Thyroid gland (tissue), 4 donors: Measurements from ENCODE around the gene LGR4.

Experiments
- POLR2A ChIP-seq, 2 donors: fragments of 450-650 bp; IDR thresholded peaks; one replicate each; pipeline ENCODE4 v1.6.1; 2017; ENCODE audit warnings: antibody characterized with exemption in 2 of 2, mild to moderate bottlenecking in 2 of 2, moderate library complexity in 1 of 2
- TF ChIP-seq, protein P1 (sequence below), 6 experiments: fragments of 200-600 bp in 3 of 6; fragments of 450-650 bp in 3 of 6; sonication (generic) in 3 of 6; IDR thresholded peaks; one replicate each; pipeline ENCODE4 v1.5.1; 2016 to 2019; ENCODE audit warnings: antibody characterized with exemption in 6 of 6, mild to moderate bottlenecking in 2 of 6, inconsistent platforms in 1 of 6, moderate library complexity in 1 of 6

DNA sequence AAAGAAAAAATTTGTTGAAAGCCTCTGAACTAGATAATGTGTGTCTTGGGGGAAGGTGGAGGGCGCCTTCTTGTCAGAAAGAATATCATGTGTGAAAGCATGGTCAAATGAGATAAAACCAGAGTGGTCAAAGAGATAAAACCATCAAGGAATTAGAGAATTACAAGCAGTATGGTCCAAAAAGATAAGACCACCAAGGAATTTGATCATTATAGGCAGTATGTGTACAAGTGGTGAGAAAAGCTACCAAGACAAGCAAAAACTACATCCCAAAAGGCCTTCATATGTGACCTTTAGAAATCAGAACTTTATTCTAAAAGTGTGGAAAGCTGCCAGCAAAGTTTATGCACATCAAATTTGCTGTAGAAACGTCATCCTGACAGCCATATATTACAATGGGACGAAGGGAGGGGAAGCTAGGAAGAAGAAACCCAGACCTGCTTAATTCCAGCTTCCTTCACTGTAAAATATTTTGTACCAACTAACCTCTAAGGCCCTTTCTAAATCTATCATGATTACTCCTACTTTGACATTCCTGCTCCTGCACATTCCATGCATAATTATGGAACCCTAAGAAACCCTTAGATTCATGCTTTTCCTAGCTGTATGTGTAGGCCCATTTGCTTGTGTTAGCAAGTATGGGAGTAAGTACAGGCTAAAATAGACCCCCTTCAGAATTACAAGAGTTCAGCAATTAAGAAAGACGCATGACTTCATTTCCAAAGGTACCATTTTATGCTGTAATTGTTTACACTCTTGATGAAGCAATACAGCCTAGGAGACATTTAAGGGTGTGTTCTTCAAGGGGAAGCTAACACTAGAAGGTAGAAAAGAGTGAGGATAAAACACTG, 51.6 kb downstream of the LGR4 start:
- TF ChIP-seq, protein P1, sequence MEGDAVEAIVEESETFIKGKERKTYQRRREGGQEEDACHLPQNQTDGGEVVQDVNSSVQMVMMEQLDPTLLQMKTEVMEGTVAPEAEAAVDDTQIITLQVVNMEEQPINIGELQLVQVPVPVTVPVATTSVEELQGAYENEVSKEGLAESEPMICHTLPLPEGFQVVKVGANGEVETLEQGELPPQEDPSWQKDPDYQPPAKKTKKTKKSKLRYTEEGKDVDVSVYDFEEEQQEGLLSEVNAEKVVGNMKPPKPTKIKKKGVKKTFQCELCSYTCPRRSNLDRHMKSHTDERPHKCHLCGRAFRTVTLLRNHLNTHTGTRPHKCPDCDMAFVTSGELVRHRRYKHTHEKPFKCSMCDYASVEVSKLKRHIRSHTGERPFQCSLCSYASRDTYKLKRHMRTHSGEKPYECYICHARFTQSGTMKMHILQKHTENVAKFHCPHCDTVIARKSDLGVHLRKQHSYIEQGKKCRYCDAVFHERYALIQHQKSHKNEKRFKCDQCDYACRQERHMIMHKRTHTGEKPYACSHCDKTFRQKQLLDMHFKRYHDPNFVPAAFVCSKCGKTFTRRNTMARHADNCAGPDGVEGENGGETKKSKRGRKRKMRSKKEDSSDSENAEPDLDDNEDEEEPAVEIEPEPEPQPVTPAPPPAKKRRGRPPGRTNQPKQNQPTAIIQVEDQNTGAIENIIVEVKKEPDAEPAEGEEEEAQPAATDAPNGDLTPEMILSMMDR (IDR thresholded peaks at IDR 0.05): no peak
- TF ChIP-seq POLR2A (IDR thresholded peaks at IDR 0.05): no peak
